ENCODE results near the gene TOMT. TPM values are rescaled to one million over a fixed set of nuclear protein-coding genes. Genes with fewer than 3 reads are reported as not detected.
"Not testable (repeated sequence)": the region's sequence is repeated elsewhere in the genome, so short reads cannot be mapped to it uniquely, and the experiment has no call there.

The TOMT gene
- total RNA-seq, 1 experiment from 2014 or later, result not detected

DNA sequence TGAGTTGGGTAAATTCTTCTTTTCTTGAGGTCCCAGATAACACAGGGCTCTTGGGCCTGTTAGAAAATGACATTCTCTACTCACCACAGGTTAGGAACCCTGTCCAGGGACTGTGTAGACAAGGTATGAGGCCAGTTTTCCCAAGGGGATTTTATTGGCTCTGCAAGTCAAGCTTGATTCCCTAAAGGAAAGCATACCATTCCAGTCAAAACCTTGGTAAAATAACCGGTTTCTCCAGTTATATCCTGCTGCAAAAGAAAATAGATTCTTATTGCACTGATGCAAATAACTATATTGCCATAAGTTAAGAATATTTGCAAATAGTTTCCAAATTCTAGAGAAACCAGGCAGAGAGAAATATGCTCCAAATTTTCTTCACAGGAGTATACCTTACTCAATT, 20.2 kb downstream of the TOMT start:
- DNase-seq (ENCODE audit: low read depth), result no peak

- DNase-seq (ENCODE audit: low read depth), result no peak
Observed at GRCh38 chr11:72127923-72128322, 22.2 kb downstream of the TOMT start.

DNA sequence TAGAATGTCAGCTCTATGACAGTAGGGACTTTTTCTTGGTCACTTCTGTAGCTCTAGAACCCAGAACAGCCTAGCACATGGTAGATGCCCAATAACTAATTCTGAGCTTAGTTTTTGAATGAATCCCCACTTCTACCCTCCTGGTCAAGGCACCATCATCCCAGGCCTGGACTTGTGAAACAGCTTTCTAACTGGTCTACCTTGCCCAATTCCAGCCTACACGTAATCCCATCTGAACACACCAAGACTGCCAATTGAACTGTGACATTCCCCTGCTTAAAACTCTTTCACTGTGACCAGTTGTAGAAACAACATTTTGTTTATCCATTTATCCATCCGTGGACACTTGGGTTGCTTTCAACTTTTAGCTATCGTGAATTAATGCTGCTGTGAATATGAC, 23.7 kb downstream of the TOMT start:
- DNase-seq (ENCODE audit: low read depth), result no peak

- DNase-seq (ENCODE audit: low read depth), result no peak
Observed at GRCh38 chr11:72132646-72133045, 26.9 kb downstream of the TOMT start.

DNA sequence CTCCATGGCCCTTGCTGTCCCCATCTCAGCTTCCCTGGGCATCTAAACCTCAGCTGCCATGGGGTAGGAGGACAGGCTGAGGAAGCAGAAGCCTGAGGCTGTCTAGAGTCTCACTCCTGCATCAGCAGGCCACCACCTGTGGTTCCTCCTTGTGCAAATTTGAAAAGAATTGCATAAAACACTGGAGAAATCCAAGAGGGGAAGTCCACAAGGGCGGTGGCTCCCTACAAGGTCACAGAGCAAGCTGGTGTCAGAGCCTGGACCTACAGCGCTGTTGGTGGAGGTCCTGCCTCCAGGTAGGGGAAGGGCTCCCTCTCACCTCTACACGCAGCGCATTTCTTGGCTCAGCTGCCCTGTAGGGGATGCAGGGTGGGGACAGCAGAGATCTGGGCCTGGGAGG, 29.7 kb downstream of the TOMT start, which contains the start of gene FOLR3:
FOLR3 (plus strand) TSS at position 253 of the 400 bp plus-strand sequence. CDS start 228 bp downstream, outside the sequence.
- DNase-seq (ENCODE audit: low read depth), result not testable (repeated sequence)

DNA sequence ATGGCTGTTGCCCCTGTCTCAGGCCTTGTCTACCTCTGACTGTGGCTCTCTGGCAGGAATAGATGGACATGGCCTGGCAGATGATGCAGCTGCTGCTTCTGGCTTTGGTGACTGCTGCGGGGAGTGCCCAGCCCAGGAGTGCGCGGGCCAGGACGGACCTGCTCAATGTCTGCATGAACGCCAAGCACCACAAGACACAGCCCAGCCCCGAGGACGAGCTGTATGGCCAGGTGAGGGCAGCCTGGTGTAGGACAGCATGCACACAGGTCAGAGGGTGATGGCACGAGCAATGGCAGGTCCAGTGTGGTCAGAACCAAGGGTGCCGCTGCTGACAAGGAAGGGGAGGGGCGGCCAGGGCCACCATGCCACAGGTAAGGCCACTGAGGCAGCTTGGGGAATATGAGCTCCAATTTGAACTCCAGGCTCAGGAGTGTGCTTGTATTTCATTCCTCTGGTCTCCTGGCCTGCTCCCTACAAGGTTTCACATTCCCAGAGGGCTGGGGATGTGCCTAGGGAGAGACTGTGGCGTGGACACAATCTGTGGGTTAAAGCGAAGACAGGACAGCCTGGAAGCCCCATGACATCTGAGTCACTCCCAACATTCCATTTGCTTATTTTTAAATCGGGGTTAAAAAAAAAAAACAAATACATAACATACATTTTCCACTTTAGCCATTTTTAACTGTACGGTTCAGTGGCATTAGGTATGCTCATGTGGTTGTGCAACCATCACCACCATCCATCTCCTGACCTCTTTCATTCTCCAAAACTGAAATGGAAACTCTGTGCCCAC, 30.4 kb downstream of the TOMT start:
- no peak for DNase-seq (ENCODE audit: low read depth)

DNA sequence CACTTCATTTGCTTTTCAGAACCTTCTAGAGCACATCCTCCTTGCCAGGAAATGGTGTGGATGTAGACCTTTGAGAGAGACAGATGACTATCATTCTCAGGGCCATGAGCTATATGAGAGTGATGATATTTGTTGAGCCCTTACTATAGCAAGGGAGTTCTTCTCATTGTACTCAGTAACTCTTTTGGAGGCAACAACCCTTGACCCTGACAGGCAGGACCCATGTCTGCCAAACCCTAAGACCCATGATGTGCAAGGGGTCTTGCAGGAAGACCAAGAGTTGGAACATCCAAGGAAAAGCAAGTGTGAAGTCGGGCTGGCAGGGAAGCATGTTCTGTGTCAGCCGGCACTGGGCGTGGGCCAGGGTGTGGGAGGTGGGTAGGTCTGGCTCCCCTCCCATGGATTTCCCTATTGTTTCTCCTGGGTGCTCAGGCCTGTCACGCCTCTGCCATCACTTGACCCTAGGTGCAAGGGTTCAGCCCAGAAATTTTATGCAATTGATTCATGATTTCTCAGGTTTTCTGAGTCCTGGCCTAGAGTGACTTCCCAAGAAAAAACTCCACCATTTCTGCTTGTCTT, 31.0 kb downstream of the TOMT start:
- DNase-seq (ENCODE audit: low read depth), result no peak

DNA sequence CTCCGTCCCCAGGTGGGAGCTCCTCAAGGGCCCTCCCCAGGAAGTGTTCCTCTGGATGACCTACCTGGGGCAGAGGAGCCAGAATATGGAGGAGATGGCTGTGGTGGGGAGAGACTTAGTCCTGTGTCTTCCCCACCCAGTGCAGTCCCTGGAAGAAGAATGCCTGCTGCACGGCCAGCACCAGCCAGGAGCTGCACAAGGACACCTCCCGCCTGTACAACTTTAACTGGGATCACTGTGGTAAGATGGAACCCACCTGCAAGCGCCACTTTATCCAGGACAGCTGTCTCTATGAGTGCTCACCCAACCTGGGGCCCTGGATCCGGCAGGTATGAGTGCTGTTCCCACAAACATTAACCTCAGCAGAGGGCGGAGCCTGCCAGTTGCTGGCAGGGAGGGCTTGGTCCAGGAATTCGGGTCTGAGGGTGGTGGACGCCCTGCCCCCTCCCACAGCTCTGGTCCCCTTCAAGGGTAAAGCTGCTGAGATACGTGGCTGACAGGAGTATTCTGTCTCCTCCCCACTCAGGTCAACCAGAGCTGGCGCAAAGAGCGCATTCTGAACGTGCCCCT, 33.2 kb downstream of the TOMT start:
- DNase-seq (ENCODE audit: low read depth), result no peak

DNA sequence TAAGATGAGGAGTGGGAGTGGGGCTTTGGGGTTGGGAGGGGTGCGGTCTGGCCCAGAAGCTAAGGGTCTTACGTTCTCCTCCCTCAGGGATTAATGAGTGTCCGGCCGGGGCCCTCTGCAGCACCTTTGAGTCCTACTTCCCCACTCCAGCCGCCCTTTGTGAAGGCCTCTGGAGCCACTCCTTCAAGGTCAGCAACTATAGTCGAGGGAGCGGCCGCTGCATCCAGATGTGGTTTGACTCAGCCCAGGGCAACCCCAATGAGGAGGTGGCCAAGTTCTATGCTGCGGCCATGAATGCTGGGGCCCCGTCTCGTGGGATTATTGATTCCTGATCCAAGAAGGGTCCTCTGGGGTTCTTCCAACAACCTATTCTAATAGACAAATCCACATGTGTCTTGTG, 33.8 kb downstream of the TOMT start:
- no peak for DNase-seq (ENCODE audit: low read depth)

- peak; percentile 10 for DNase-seq (ENCODE audit: low read depth)
Observed at GRCh38 chr11:72140661-72141060, 34.9 kb downstream of the TOMT start.

DNA sequence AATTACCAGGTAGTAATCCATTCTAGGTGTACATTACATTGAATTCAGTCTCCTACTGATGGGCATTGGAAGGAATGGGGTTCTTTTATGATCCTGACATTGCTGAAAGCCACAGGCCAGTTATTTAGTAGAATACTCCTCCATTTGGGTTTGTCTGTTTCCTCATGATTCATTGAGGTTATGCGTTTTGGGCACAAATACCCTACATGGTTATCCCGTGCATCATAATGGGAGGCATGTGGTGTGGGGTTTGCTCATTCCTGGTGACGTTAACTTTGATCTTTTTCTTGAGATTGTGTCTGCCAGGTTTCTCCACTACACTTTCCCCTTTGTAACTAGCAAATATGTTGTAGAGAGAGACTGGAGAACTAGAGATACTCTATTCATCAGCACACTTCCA, 35.3 kb downstream of the TOMT start:
- DNase-seq (ENCODE audit: low read depth), result peak; percentile 85

DNA sequence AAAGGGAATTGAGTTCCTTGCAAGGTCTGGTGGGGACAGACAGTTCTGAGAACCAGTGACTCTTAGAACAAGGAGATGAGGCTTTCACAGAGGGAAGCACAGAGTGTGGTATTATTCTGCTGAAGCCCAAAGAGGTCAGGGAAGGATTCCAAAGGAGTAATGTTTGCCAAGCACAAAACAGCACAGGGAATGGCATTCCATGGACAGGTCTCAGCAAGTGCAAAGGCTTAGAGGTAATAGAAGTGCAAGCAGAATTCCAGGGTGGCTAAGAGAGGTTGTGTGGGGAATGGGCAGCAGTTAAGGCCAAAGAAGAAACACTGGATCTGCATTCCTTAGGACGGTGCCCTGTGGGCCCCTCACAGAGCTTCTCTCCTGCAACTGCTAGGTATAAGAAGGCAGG, 36.4 kb downstream of the TOMT start:
- not testable (repeated sequence) for DNase-seq (ENCODE audit: low read depth)

DNA sequence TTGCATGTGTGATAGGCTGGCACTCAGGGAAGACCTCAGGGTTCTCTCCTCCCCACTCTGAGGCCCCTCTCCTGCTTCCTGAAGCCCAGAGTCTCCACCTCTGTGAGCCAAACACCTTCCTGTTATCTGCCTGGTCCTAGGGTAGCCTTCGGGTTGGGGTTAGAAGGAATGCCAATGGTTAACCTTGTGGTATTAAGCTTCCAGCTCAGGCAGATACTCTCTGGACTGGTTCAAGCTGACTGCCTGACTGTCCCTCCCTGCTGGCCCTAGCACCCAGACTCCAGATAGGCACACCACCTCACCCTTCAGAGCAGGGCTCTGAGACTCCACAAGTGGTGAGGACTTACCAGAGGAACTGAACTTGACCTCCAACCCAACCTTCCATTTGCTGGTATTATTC, 36.8 kb downstream of the TOMT start:
- not testable (repeated sequence) for DNase-seq (ENCODE audit: low read depth)

DNA sequence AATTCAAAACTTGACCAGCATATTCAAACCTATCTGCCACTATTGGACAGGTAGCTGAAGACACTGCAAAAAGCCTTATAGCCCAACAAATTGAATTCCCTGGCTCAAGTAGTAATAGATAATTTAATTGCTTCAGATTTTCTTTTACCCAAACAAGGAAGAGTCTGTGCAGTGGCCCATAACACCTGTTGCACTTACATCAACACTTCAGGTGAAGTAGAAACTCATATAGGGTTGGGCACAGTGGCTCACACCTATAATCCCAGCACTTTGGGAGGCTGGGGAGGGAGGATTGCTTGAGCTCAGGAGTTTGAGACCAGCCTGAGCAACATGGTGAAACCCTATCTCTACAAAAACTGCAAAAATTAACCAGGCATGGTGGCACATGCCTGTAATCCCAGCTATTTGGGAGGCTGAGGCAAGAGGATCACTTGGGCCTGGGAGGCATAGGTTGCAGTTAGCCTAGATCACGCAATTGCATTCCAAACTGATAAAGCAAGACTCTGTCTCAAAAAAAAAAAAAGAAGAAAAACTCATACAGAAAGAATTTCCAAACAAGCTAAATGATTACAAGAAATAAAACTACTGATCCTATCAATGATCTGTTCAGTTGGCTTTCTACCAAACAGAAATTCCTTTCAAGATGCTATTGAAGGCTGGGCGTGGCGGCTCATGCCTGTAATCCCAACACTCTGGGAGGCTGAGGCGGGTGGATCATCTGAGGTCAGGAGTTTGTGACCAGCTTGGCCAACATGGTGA, 39.3 kb downstream of the TOMT start:
- DNase-seq (ENCODE audit: low read depth), result peak; percentile 30

GRCh38 chr11:72146625-72147024, 40.9 kb downstream of the TOMT start:
- no peak for DNase-seq (ENCODE audit: low read depth)

- no peak for DNase-seq (ENCODE audit: low read depth)
Observed at GRCh38 chr11:72150882-72151281, 45.2 kb downstream of the TOMT start.

DNA sequence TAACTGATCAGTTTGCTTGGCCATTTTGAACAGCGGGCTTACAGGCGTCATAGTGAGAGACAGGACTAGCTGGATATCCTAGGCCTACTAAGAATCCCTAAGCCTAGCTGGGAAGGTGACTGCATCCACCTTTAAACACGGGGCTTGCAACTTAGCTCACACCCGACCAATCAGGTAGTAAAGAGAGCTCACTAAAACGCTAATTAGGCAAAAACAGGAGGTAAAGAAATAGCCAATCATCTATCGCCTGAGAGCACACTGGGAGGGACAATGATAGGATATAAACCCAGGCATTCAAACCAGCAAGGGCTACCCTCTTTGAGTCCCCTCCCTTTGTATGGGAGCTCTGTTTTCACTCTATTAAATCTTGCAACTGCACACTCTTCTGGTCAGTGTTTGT, 48.1 kb downstream of the TOMT start:
- DNase-seq (ENCODE audit: low read depth), result not testable (repeated sequence)

DNA sequence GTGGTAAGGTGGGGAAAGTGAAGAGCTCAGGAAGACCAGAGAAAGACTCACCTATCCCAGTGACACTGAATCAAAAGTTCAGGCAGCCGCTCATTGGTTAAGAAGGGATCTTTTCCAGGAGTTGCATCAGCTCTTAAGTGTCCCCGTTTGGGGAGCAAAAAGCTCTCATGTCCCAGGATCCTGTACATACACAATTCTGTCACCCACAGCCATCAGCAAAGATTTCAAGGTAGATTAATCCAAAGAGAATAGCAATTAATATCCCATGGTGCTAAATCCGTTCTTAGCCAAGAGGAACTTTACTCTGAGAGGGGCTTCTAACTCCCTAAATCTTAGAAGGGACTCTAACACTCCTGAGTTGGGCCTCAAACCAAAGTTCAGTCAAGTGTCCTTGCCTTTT, 49.1 kb downstream of the TOMT start:
- no peak for DNase-seq (ENCODE audit: low read depth)

GRCh38 chr11:72155751-72156150, 50.0 kb downstream of the TOMT start:
- no peak for DNase-seq (ENCODE audit: low read depth)

DNA sequence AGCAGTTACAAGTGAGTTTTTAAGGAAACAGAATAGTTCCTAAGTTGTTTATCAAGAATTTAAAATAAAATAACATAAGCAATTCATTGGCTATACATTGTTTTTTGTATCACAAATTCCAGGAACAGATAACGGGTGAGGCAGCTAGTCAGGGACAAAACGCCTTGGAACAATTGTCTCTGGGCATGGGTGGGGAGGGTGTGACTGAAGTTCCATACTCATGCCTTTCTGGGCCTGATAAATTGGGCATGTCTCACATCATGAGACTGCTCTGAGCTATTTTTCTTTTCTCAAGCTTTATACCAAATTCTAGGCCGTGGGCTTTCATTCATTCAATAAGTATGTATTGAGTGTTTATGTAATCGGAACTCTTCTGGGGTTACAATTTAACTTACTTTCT, 51.4 kb downstream of the TOMT start:
- DNase-seq (ENCODE audit: low read depth), result no peak

Measured in Daoy (cell line).